ENCODE measurements around the gene FCER1G. TPM values are rescaled to one million over a fixed set of nuclear protein-coding genes. Genes with fewer than 3 reads are reported as not detected.

Gene FCER1G
- total RNA-seq, 1 donor from 2014 or later: not detected

DNA sequence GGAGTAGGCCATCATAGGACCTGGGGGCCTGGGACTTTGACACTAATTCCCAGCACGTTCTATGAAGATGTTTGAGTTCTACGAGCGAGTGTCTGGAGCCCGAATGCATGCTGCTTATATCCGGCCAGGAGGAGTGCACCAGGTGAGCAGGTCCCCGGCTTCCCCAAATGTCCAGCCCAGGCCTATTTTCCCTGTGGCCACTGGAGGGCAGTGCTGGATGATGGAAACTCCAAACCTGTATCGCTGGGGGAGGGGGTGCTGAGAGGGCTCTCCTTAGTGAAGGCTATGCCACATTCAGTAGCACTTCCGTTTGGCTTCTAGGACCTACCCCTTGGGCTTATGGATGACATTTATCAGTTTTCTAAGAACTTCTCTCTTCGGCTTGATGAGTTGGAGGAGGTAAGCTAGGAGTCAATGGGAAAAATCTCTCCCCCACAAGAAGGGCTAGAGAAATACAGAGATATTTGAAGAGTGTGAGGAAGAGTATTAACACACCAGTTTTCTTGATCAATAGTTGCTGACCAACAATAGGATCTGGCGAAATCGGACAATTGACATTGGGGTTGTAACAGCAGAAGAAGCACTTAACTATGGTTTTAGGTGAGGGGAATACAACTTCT is 5.2 kb upstream of the FCER1G start:
- no peak overlapping the region for H3K4me2 ChIP-seq
- H3K9me3 Mint-ChIP-seq: no peaks in the 10 kb centered on the region
- peaks cover 5% of the 10 kb centered on the region for H4K20me1 ChIP-seq (ENCODE audit: low read depth)
- no peak overlapping the region for H3K27ac Mint-ChIP-seq
- peaks cover 3% of the 10 kb centered on the region for H3K79me2 ChIP-seq (ENCODE audit: low read depth)
- H3K4me3 ChIP-seq: no peak overlapping the region
- peaks cover 37% of the 10 kb centered on the region for H3K36me3 Mint-ChIP-seq
- no peak overlapping the region for H2AFZ ChIP-seq (replicated peaks)
- H3K4me3 Mint-ChIP-seq: no peak overlapping the region
- H3F3A ChIP-seq (ENCODE audit: low read depth): peaks cover 28% of the 10 kb centered on the region
- DNase-seq (ENCODE audit: low spot score): peak; percentile 90
- no peaks in the 10 kb centered on the region for H3K4me1 ChIP-seq
- no peak overlapping the region for H3K27ac ChIP-seq
- TF ChIP-seq, protein P1, sequence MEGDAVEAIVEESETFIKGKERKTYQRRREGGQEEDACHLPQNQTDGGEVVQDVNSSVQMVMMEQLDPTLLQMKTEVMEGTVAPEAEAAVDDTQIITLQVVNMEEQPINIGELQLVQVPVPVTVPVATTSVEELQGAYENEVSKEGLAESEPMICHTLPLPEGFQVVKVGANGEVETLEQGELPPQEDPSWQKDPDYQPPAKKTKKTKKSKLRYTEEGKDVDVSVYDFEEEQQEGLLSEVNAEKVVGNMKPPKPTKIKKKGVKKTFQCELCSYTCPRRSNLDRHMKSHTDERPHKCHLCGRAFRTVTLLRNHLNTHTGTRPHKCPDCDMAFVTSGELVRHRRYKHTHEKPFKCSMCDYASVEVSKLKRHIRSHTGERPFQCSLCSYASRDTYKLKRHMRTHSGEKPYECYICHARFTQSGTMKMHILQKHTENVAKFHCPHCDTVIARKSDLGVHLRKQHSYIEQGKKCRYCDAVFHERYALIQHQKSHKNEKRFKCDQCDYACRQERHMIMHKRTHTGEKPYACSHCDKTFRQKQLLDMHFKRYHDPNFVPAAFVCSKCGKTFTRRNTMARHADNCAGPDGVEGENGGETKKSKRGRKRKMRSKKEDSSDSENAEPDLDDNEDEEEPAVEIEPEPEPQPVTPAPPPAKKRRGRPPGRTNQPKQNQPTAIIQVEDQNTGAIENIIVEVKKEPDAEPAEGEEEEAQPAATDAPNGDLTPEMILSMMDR (IDR thresholded peaks at IDR 0.05): peak; percentile 97
- no peak for TF ChIP-seq EZH2phosphoT487 (IDR thresholded peaks at IDR 0.05)
- no peaks in the 10 kb centered on the region for H3K27me3 ChIP-seq
- no peaks in the 10 kb centered on the region for H3K9me3 ChIP-seq (ENCODE audit: low read depth)
- H3K4me1 Mint-ChIP-seq: peaks cover 5% of the 10 kb centered on the region
- H3K27me3 Mint-ChIP-seq (ENCODE audit: insufficient read depth, low read depth): peaks cover 6% of the 10 kb centered on the region
- H3K36me3 ChIP-seq: peaks cover 13% of the 10 kb centered on the region
- H3K9ac ChIP-seq: no peak overlapping the region

DNA sequence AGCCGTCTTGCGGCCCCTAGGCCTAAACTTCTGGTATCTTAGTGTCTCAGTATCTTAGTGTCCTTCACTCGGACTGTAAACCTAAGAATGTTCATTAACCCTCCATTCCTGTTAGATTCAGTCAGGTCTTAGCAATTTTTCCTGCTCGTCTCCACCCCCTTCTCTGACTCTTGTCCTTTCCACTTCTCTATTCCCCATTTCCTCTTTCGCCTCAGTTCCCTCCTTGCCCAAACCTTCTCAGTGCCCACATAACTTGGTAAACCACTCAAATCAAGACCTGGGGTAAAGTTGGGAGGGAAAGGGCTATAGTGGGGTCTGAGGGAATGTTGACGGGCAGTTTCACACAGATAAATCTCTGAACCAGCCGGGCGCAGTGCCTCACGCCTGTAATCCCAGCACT is 726 bp upstream of the FCER1G start:
- Histone ChIP-seq H3K9me3 (ENCODE audit: low read depth) (no peaks in the 10 kb centered on the region), H3F3A (ENCODE audit: low read depth) (peaks cover 25% of the 10 kb centered on the region), H3K4me2 (no peak overlapping the region), H3K9ac (no peak overlapping the region), H3K27ac (no peak overlapping the region), H3K79me2 (ENCODE audit: low read depth) (no peaks in the 10 kb centered on the region), H2AFZ (replicated peaks) (no peak overlapping the region), H4K20me1 (ENCODE audit: low read depth) (peaks cover 5% of the 10 kb centered on the region), H3K4me3 (no peak overlapping the region), H3K27me3 (no peaks in the 10 kb centered on the region), H3K4me1 (peaks cover 6% of the 10 kb centered on the region), H3K36me3 (peaks cover 13% of the 10 kb centered on the region)
- no peak for TF ChIP-seq EZH2 (IDR thresholded peaks at IDR 0.05)
- TF ChIP-seq EZH2phosphoT487 (IDR thresholded peaks at IDR 0.05): no peak
- TF ChIP-seq, protein P1 (IDR thresholded peaks at IDR 0.05): no peak
- peaks cover 30% of the 10 kb centered on the region for H3K36me3 Mint-ChIP-seq
- H3K4me1 Mint-ChIP-seq: peaks cover 15% of the 10 kb centered on the region
- no peaks in the 10 kb centered on the region for H3K9me3 Mint-ChIP-seq
- no peak overlapping the region for H3K27ac Mint-ChIP-seq
- no peak for DNase-seq (ENCODE audit: low spot score)
- H3K27me3 Mint-ChIP-seq (ENCODE audit: insufficient read depth, low read depth): peaks cover 8% of the 10 kb centered on the region
- no peak overlapping the region for H3K4me3 Mint-ChIP-seq

DNA sequence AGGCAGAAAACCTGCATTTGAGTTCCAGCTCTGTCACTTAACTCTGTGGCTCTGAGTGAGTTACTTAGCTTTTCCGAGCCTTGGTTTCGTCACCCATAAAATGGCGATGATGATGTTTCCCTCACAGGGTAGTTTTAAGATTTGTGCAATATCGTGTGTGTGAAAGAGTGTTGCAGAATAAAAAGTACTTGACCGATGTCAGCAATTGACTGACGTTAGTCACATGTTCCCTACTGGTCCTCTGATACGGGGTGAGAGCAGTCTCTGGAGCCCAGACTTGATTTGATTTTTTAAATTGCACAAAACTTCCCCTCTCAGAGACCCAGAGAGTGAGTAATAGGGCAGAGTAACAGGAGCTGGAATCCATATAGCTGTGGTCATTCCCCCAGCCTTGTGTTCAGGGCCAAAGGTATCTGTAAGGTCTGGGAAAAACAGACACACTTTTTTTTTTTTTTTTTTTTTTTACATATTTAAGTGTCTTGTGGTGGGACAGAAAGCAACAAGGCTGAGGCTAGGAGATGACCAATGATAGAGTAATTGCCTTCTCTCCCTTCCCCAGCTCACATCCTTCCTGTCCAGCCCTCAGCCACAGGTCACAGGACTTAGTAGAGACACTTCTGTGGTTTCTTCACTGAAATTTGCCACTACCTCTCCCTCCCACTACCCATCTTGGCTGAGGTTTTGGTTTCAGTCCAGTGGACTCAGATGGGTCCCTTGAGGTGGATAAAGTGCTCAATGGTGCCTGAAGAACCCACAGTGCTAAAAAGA is 2.0 kb downstream of the FCER1G start:
- Histone ChIP-seq H3K9me3 (ENCODE audit: low read depth) (no peaks in the 10 kb centered on the region), H3K27me3 (no peaks in the 10 kb centered on the region), H4K20me1 (ENCODE audit: low read depth) (no peaks in the 10 kb centered on the region), H3K79me2 (ENCODE audit: low read depth) (no peaks in the 10 kb centered on the region), H3K27ac (peak overlapping the region; percentile 39), H2AFZ (replicated peaks) (no peak overlapping the region), H3F3A (ENCODE audit: low read depth) (peaks cover 21% of the 10 kb centered on the region), H3K36me3 (no peaks in the 10 kb centered on the region), H3K4me3 (no peak overlapping the region), H3K4me2 (no peak overlapping the region), H3K4me1 (peaks cover 6% of the 10 kb centered on the region), H3K9ac (no peak overlapping the region)
- no peaks in the 10 kb centered on the region for H3K9me3 Mint-ChIP-seq
- no peak overlapping the region for H3K4me3 Mint-ChIP-seq
- H3K27me3 Mint-ChIP-seq (ENCODE audit: insufficient read depth, low read depth): peaks cover 4% of the 10 kb centered on the region
- DNase-seq (ENCODE audit: low spot score): no peak
- no peak overlapping the region for H3K27ac Mint-ChIP-seq
- peaks cover 13% of the 10 kb centered on the region for H3K4me1 Mint-ChIP-seq
- no peak for TF ChIP-seq EZH2 (IDR thresholded peaks at IDR 0.05)
- TF ChIP-seq EZH2phosphoT487 (IDR thresholded peaks at IDR 0.05): no peak
- TF ChIP-seq, protein P1 (IDR thresholded peaks at IDR 0.05): no peak
- H3K36me3 Mint-ChIP-seq: peaks cover 19% of the 10 kb centered on the region
